ENCODE measurements around the gene SCGB3A1. TPM values are rescaled to one million over a fixed set of nuclear protein-coding genes. Genes with fewer than 3 reads are reported as not detected.

SCGB3A1 gene
- total and polyA plus RNA-seq, 9 of the 15 experiments (the other 6 are each of a cell fraction or from before 2014, with no cell fraction given) = 0.33 TPM; not detected in 8

DNA sequence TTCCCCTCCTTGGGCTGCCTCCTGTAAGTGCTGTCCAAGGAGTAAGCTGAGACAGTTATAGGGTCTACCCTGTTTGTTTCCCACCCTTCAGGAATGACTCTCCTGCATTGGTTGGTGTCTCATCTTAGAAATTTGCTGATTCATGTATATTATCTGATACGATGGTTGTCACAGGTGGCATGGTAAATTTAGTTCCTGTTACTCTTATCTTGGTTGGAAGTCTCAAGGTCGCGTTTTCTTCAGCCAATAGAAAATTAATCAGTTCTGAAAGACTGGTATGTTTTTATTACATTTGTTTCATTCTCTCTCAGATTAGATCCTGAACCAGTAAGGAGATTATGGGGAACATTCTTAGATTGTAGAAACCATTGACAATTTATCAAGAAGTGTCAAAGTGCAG lies 42.7 kb downstream of the SCGB3A1 start (continued):
- TF ChIP-seq ZNF609 (CRISPR knock-in tag; IDR thresholded peaks at IDR 0.05; ENCODE audit: borderline replicate concordance) = no peak
- no peak for TF ChIP-seq ZNF324 (CRISPR knock-in tag; IDR thresholded peaks at IDR 0.05)
- no peak for TF ChIP-seq NCOA1 (IDR thresholded peaks at IDR 0.05; ENCODE audit: low read depth)
- TF ChIP-seq, protein P1, sequence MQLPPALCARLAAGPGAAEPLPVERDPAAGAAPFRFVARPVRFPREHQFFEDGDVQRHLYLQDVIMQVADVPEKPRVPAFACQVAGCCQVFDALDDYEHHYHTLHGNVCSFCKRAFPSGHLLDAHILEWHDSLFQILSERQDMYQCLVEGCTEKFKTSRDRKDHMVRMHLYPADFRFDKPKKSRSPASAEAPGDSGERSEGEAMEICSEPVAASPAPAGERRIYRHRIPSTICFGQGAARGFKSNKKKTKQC (CRISPR knock-in tag; IDR thresholded peaks at IDR 0.05) = no peak
- TF ChIP-seq MAFG (tag; conservative IDR thresholded peaks at IDR 0.05) = peak; percentile 98
- TF ChIP-seq POLR2AphosphoS5 (IDR thresholded peaks at IDR 0.05; ENCODE audit: control insufficient read depth, insufficient read depth, low read depth, low read length) = no peak
- TF ChIP-seq RBM22 (IDR thresholded peaks at IDR 0.05; ENCODE audit: low read depth, low read length, poor library complexity, severe bottlenecking) = no peak
- TF ChIP-seq CHD2 (IDR thresholded peaks at IDR 0.05; ENCODE audit: low read depth, low read length) = no peak
- TF ChIP-seq FOXK2 (conservative IDR thresholded peaks at IDR 0.05 in 1 of 2, IDR thresholded peaks at IDR 0.05 in 1 of 2; ENCODE audit: low read depth in 2 of 2) = no peak
- no peak for TF ChIP-seq ZNF3 (CRISPR knock-in tag; IDR thresholded peaks at IDR 0.05)
- peak; percentile 62; the same call in 1 of the 2 replicates for TF ChIP-seq MTA1 (IDR thresholded peaks at IDR 0.05; ENCODE audit: borderline replicate concordance)
- TF ChIP-seq KLF13 (tag; IDR thresholded peaks at IDR 0.05; ENCODE audit: borderline replicate concordance, low read depth) = no peak
- TF ChIP-seq RUNX1 (IDR thresholded peaks at IDR 0.05; ENCODE audit: low read depth) = no peak
- no peak for TF ChIP-seq KAT7 (CRISPR knock-in tag; IDR thresholded peaks at IDR 0.05; ENCODE audit: borderline replicate concordance)
- no peak for TF ChIP-seq SMC3 (conservative IDR thresholded peaks at IDR 0.05; ENCODE audit: insufficient read depth, low read depth, low read length)
- TF ChIP-seq VEZF1 (CRISPR knock-in tag; IDR thresholded peaks at IDR 0.05) = no peak
- no peak for TF ChIP-seq BCOR (IDR thresholded peaks at IDR 0.05)
